ENCODE data around the gene ZC3H7B. TPM values are rescaled to one million over a fixed set of nuclear protein-coding genes. Genes with fewer than 3 reads are reported as not detected.

The ZC3H7B gene
- total RNA-seq, 4 donors from 2014 or later = 29.5 to 43.6 (median 35.7) TPM

- Histone ChIP-seq H3K36me3 (peaks cover 0 to 27% (median 9%) of the 10 kb centered on the region in 4 donors), H3K27me3 (no peaks in the 10 kb centered on the region), H3K4me3 (no peak overlapping the region), H3K27ac (no peak overlapping the region), H3K9me3 (no peaks in the 10 kb centered on the region), H3K4me1 (no peaks in the 10 kb centered on the region)
- 85% methylated on average over 16 of the region's 16 CpGs; no CpG with 5 or more reads in 1 of the 2 donors for WGBS, 2 donors (ENCODE audit: low coverage in 1 of 2)
- intact Hi-C loops (cut with DNase I; ENCODE audit: low total_unique reads) = no loop called here
- in situ Hi-C loops (cut with MboI; ENCODE audit: low pct_ligation_motif_present in 1 of 4, low pct_unique_long_range_greater_than_20kb in 1 of 4, low sequenced_read_pairs in 3 of 4) = no loop called here
- TF ChIP-seq EP300 (IDR thresholded peaks at IDR 0.05; ENCODE audit: low read depth) (no peak), CTCF (IDR thresholded peaks at IDR 0.05) (no peak), POLR2A (IDR thresholded peaks at IDR 0.05) (no peak), POLR2AphosphoS5 (IDR thresholded peaks at IDR 0.05) (no peak)
- no peak for DNase-seq
Observed at GRCh38 chr22:41357191-41357590, 55.9 kb downstream of the ZC3H7B start.

GRCh38 chr22:41358927-41359326 is 57.6 kb downstream of the ZC3H7B start:
- no peak for TF ChIP-seq POLR2AphosphoS5 (IDR thresholded peaks at IDR 0.05)
- no peak for DNase-seq
- Histone ChIP-seq H3K36me3 (peaks cover 0 to 27% (median 9%) of the 10 kb centered on the region in 4 donors), H3K4me3 (no peak overlapping the region), H3K27ac (no peak overlapping the region), H3K4me1 (no peaks in the 10 kb centered on the region), H3K27me3 (no peaks in the 10 kb centered on the region), H3K9me3 (no peaks in the 10 kb centered on the region)
- in situ Hi-C loops (cut with MboI; ENCODE audit: low pct_ligation_motif_present in 1 of 4, low pct_unique_long_range_greater_than_20kb in 1 of 4, low sequenced_read_pairs in 3 of 4) (no loop called here), intact Hi-C loops (cut with DNase I; ENCODE audit: low total_unique reads) (no loop called here)
- WGBS, 2 donors (ENCODE audit: low coverage in 1 of 2) = 86 to 88% methylated on average over 5 to 17 of the region's 17 CpGs

DNA sequence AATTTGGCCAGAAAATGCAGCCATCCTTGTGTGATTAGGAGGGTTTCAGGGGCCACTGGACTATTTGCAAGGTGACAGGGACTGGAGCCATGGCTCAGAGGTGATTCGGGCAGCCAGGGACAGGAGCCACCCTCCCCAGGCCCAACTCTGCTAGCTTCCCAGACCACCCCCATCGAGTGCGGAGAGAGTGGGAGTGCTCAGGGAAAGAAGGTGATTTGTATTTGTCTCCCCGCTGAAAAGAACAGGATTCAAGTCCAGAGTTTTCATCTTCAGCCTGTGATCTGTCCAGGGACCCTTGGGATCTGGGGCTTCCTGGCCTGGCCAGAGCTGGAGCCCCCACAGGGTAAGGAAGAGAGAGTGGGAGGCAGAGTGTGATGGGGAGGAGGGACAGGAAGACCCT is 58.1 kb downstream of the ZC3H7B start:
- H3K36me3 ChIP-seq = peaks cover 0 to 27% (median 9%) of the 10 kb centered on the region in 4 donors
- WGBS, 2 donors (ENCODE audit: low coverage in 1 of 2) = 85 to 100% methylated on average over 2 to 4 of the region's 4 CpGs
- no peaks in the 10 kb centered on the region for H3K9me3 ChIP-seq
- no peak for DNase-seq
- H3K4me3 ChIP-seq = no peak overlapping the region
- H3K4me1 ChIP-seq = no peaks in the 10 kb centered on the region
- H3K27ac ChIP-seq = no peak overlapping the region
- no peaks in the 10 kb centered on the region for H3K27me3 ChIP-seq
- intact Hi-C loops (cut with DNase I; ENCODE audit: low total_unique reads) = no loop called here
- TF ChIP-seq CTCF (IDR thresholded peaks at IDR 0.05) (no peak), EP300 (IDR thresholded peaks at IDR 0.05; ENCODE audit: low read depth) (no peak), POLR2AphosphoS5 (IDR thresholded peaks at IDR 0.05) (no peak), POLR2A (IDR thresholded peaks at IDR 0.05) (no peak)
- in situ Hi-C loops (cut with MboI; ENCODE audit: low pct_ligation_motif_present in 1 of 4, low pct_unique_long_range_greater_than_20kb in 1 of 4, low sequenced_read_pairs in 3 of 4) = no loop called here

GRCh38 chr22:41360126-41360525 is 58.8 kb downstream of the ZC3H7B start:
- H3K36me3 ChIP-seq = peaks cover 0 to 27% (median 9%) of the 10 kb centered on the region in 4 donors
- no peaks in the 10 kb centered on the region for H3K9me3 ChIP-seq
- in situ Hi-C loops (cut with MboI; ENCODE audit: low pct_ligation_motif_present in 1 of 4, low pct_unique_long_range_greater_than_20kb in 1 of 4, low sequenced_read_pairs in 3 of 4) (no loop called here), intact Hi-C loops (cut with DNase I; ENCODE audit: low total_unique reads) (no loop called here)
- no peak for DNase-seq
- H3K4me1 ChIP-seq = peaks cover 0 to 1% (median 0%) of the 10 kb centered on the region in 4 donors
- no peak overlapping the region for H3K4me3 ChIP-seq
- WGBS, 2 donors (ENCODE audit: low coverage in 1 of 2) = 43 to 80% methylated on average over 1 to 11 of the region's 11 CpGs
- H3K27me3 ChIP-seq = no peaks in the 10 kb centered on the region
- H3K27ac ChIP-seq = no peak overlapping the region
- TF ChIP-seq EP300 (IDR thresholded peaks at IDR 0.05; ENCODE audit: low read depth) = no peak
- no peak for TF ChIP-seq POLR2A (IDR thresholded peaks at IDR 0.05)
- TF ChIP-seq POLR2AphosphoS5 (IDR thresholded peaks at IDR 0.05) = no peak
- TF ChIP-seq CTCF (IDR thresholded peaks at IDR 0.05) = no peak

- intact Hi-C loops (cut with DNase I; ENCODE audit: low total_unique reads) = no loop called here
- 92 to 95% methylated on average over 11 to 13 of the region's 13 CpGs for WGBS, 2 donors (ENCODE audit: low coverage in 1 of 2)
- H3K4me3 ChIP-seq = no peak overlapping the region
Observed at GRCh38 chr22:41361716-41362310, 60.5 kb downstream of the ZC3H7B start.

More at GRCh38 chr22:41361716-41362310, 60.5 kb downstream of the ZC3H7B start:
- no peaks in the 10 kb centered on the region for H3K9me3 ChIP-seq
- in situ Hi-C loops (cut with MboI; ENCODE audit: low pct_ligation_motif_present in 1 of 4, low pct_unique_long_range_greater_than_20kb in 1 of 4, low sequenced_read_pairs in 3 of 4) = no loop called here
- no peak for DNase-seq
- H3K27me3 ChIP-seq = no peaks in the 10 kb centered on the region
- peaks cover 2 to 12% (median 5%) of the 10 kb centered on the region in 4 donors for H3K4me1 ChIP-seq
- no peak overlapping the region for H3K27ac ChIP-seq
- TF ChIP-seq CTCF (IDR thresholded peaks at IDR 0.05) (no peak), POLR2A (IDR thresholded peaks at IDR 0.05) (no peak), POLR2AphosphoS5 (IDR thresholded peaks at IDR 0.05) (no peak), EP300 (IDR thresholded peaks at IDR 0.05; ENCODE audit: low read depth) (no peak)
- peaks cover 0 to 13% (median 4%) of the 10 kb centered on the region in 4 donors for H3K36me3 ChIP-seq
